ENCODE measurements around the gene PRAC2.

PRAC2 gene

GRCh38 chr17:48723423-48724250 lies 652 bp downstream of the PRAC2 start:
- peaks cover 11% of the 10 kb centered on the region for H3K9me3 ChIP-seq (ENCODE audit: insufficient read depth, low read depth, low read length)
- no peaks in the 10 kb centered on the region for H3K36me3 ChIP-seq (ENCODE audit: control insufficient read depth in 1 of 2, insufficient read depth in 2 of 2, low read length in 2 of 2)
- H3K27me3 ChIP-seq (ENCODE audit: insufficient read depth, low read length), result peaks cover 97% of the 10 kb centered on the region
- no peak overlapping the region for H2AK5ac ChIP-seq (ENCODE audit: low read length)
- no peak overlapping the region for H2BK12ac ChIP-seq (ENCODE audit: low read length)
- peak overlapping the region; percentile 31 for H3K4me2 ChIP-seq (ENCODE audit: low read length)
- no peak overlapping the region for H3K4ac ChIP-seq (ENCODE audit: low read depth, low read length)
- DNase-seq, result no peak
- H3K18ac ChIP-seq (ENCODE audit: low read length), result no peak overlapping the region
- no peaks in the 10 kb centered on the region for H3K79me2 ChIP-seq (ENCODE audit: control insufficient read depth, insufficient read depth, low read length, poor library complexity)
- H3K14ac ChIP-seq (ENCODE audit: low read length), result no peak overlapping the region
- no peak overlapping the region for H3K23ac ChIP-seq (ENCODE audit: low read length)
- no peak overlapping the region for H4K12ac ChIP-seq (ENCODE audit: low read depth, low read length)
- no peak overlapping the region for H4K91ac ChIP-seq (ENCODE audit: low read depth, low read length)
- H2AFZ ChIP-seq (ENCODE audit: insufficient read depth, low read length, poor library complexity), result no peak overlapping the region
- H4K8ac ChIP-seq (ENCODE audit: low read depth, low read length), result no peak overlapping the region
- H3K79me1 ChIP-seq (ENCODE audit: low read length), result no peaks in the 10 kb centered on the region
- no CpG with 5 or more reads among the region's 42 CpGs for WGBS (ENCODE audit: extremely low coverage, insufficient coverage, insufficient read length)
- H3K9ac ChIP-seq (ENCODE audit: low read length), result no peak overlapping the region
- H2BK120ac ChIP-seq (ENCODE audit: insufficient read depth, low read length, poor library complexity), result no peak overlapping the region
- no peak overlapping the region for H3K4me3 ChIP-seq (ENCODE audit: low read depth, low read length)
- peaks cover 11% of the 10 kb centered on the region in 2 experiments for H3K4me1 ChIP-seq (ENCODE audit: control insufficient read depth in 1 of 2, insufficient read depth in 2 of 2, low read length in 2 of 2)
- H2BK5ac ChIP-seq (ENCODE audit: low read depth, low read length, poor library complexity), result no peak overlapping the region
- no peak overlapping the region for H3K27ac ChIP-seq (ENCODE audit: low read depth, low read length)

- peak overlapping the region; percentile 35 for H3K4me3 ChIP-seq (ENCODE audit: low read depth, low read length)
- H3K18ac ChIP-seq (ENCODE audit: low read length), result no peak overlapping the region
- no peaks in the 10 kb centered on the region for H3K36me3 ChIP-seq (ENCODE audit: control insufficient read depth in 1 of 2, insufficient read depth in 2 of 2, low read length in 2 of 2)
- H3K4me2 ChIP-seq (ENCODE audit: low read length), result no peak overlapping the region
- no peak overlapping the region for H2BK5ac ChIP-seq (ENCODE audit: low read depth, low read length, poor library complexity)
- peaks cover 3 to 9% of the 10 kb centered on the region in 2 experiments for H3K4me1 ChIP-seq (ENCODE audit: control insufficient read depth in 1 of 2, insufficient read depth in 2 of 2, low read length in 2 of 2)
- no peak overlapping the region for H2AK5ac ChIP-seq (ENCODE audit: low read length)
- no peak overlapping the region for H2AFZ ChIP-seq (ENCODE audit: insufficient read depth, low read length, poor library complexity)
- H3K4ac ChIP-seq (ENCODE audit: low read depth, low read length), result no peak overlapping the region
- H3K23ac ChIP-seq (ENCODE audit: low read length), result no peak overlapping the region
- peaks cover 11% of the 10 kb centered on the region for H3K9me3 ChIP-seq (ENCODE audit: insufficient read depth, low read depth, low read length)
- no peak overlapping the region for H4K91ac ChIP-seq (ENCODE audit: low read depth, low read length)
- peak; percentile 59 to 77 for DNase-seq
- H4K12ac ChIP-seq (ENCODE audit: low read depth, low read length), result no peak overlapping the region
- no peak overlapping the region for H3K9ac ChIP-seq (ENCODE audit: low read length)
- H3K14ac ChIP-seq (ENCODE audit: low read length), result no peak overlapping the region
- H3K27me3 ChIP-seq (ENCODE audit: insufficient read depth, low read length), result peaks cover 96% of the 10 kb centered on the region
- H3K79me2 ChIP-seq (ENCODE audit: control insufficient read depth, insufficient read depth, low read length, poor library complexity), result no peaks in the 10 kb centered on the region
- H2BK120ac ChIP-seq (ENCODE audit: insufficient read depth, low read length, poor library complexity), result no peak overlapping the region
- no peak overlapping the region for H3K27ac ChIP-seq (ENCODE audit: low read depth, low read length)
- WGBS (ENCODE audit: extremely low coverage, insufficient coverage, insufficient read length), result no CpG with 5 or more reads among the region's 32 CpGs
- no peaks in the 10 kb centered on the region for H3K79me1 ChIP-seq (ENCODE audit: low read length)
- no peak overlapping the region for H4K8ac ChIP-seq (ENCODE audit: low read depth, low read length)
- H2BK12ac ChIP-seq (ENCODE audit: low read length), result no peak overlapping the region
Measured at GRCh38 chr17:48724251-48725003, 1.4 kb downstream of the PRAC2 start.

GRCh38 chr17:48725004-48725287 lies 2.0 kb downstream of the PRAC2 start:
- Histone ChIP-seq H4K12ac (ENCODE audit: low read depth, low read length) (no peak overlapping the region), H2AFZ (ENCODE audit: insufficient read depth, low read length, poor library complexity) (no peak overlapping the region), H3K4ac (ENCODE audit: low read depth, low read length) (no peak overlapping the region), H2AK5ac (ENCODE audit: low read length) (no peak overlapping the region), H4K8ac (ENCODE audit: low read depth, low read length) (no peak overlapping the region), H3K4me2 (ENCODE audit: low read length) (no peak overlapping the region), H3K36me3 (ENCODE audit: control insufficient read depth in 1 of 2, insufficient read depth in 2 of 2, low read length in 2 of 2) (no peaks in the 10 kb centered on the region), H3K23ac (ENCODE audit: low read length) (no peak overlapping the region), H2BK120ac (ENCODE audit: insufficient read depth, low read length, poor library complexity) (no peak overlapping the region), H3K27ac (ENCODE audit: low read depth, low read length) (no peak overlapping the region), H3K9me3 (ENCODE audit: insufficient read depth, low read depth, low read length) (peaks cover 11% of the 10 kb centered on the region), H3K9ac (ENCODE audit: low read length) (no peak overlapping the region), H2BK5ac (ENCODE audit: low read depth, low read length, poor library complexity) (no peak overlapping the region), H3K79me2 (ENCODE audit: control insufficient read depth, insufficient read depth, low read length, poor library complexity) (no peaks in the 10 kb centered on the region), H3K27me3 (ENCODE audit: insufficient read depth, low read length) (peaks cover 96% of the 10 kb centered on the region), H3K14ac (ENCODE audit: low read length) (no peak overlapping the region), H3K4me1 (ENCODE audit: control insufficient read depth in 1 of 2, insufficient read depth in 2 of 2, low read length in 2 of 2) (peaks cover 3 to 9% of the 10 kb centered on the region in 2 experiments), H3K18ac (ENCODE audit: low read length) (no peak overlapping the region), H3K4me3 (ENCODE audit: low read depth, low read length) (peak overlapping the region; percentile 35), H2BK12ac (ENCODE audit: low read length) (no peak overlapping the region), H3K79me1 (ENCODE audit: low read length) (no peaks in the 10 kb centered on the region), H4K91ac (ENCODE audit: low read depth, low read length) (no peak overlapping the region)
- WGBS (ENCODE audit: extremely low coverage, insufficient coverage, insufficient read length), result no CpG with 5 or more reads among the region's 16 CpGs
- DNase-seq, result no peak

- Histone ChIP-seq H3K9me3 (ENCODE audit: insufficient read depth, low read depth, low read length) (peaks cover 11% of the 10 kb centered on the region), H2BK5ac (ENCODE audit: low read depth, low read length, poor library complexity) (no peak overlapping the region), H2BK12ac (ENCODE audit: low read length) (no peak overlapping the region), H3K4ac (ENCODE audit: low read depth, low read length) (no peak overlapping the region), H4K8ac (ENCODE audit: low read depth, low read length) (no peak overlapping the region), H2AFZ (ENCODE audit: insufficient read depth, low read length, poor library complexity) (no peak overlapping the region), H3K14ac (ENCODE audit: low read length) (no peak overlapping the region), H3K9ac (ENCODE audit: low read length) (no peak overlapping the region), H3K18ac (ENCODE audit: low read length) (no peak overlapping the region), H4K12ac (ENCODE audit: low read depth, low read length) (no peak overlapping the region), H2AK5ac (ENCODE audit: low read length) (no peak overlapping the region), H3K4me2 (ENCODE audit: low read length) (no peak overlapping the region), H3K23ac (ENCODE audit: low read length) (no peak overlapping the region), H3K27ac (ENCODE audit: low read depth, low read length) (no peak overlapping the region), H2BK120ac (ENCODE audit: insufficient read depth, low read length, poor library complexity) (no peak overlapping the region), H3K79me1 (ENCODE audit: low read length) (no peaks in the 10 kb centered on the region), H3K79me2 (ENCODE audit: control insufficient read depth, insufficient read depth, low read length, poor library complexity) (no peaks in the 10 kb centered on the region), H3K27me3 (ENCODE audit: insufficient read depth, low read length) (peaks cover 96% of the 10 kb centered on the region), H4K91ac (ENCODE audit: low read depth, low read length) (no peak overlapping the region), H3K36me3 (ENCODE audit: control insufficient read depth in 1 of 2, insufficient read depth in 2 of 2, low read length in 2 of 2) (no peaks in the 10 kb centered on the region), H3K4me3 (ENCODE audit: low read depth, low read length) (no peak overlapping the region), H3K4me1 (ENCODE audit: control insufficient read depth in 1 of 2, insufficient read depth in 2 of 2, low read length in 2 of 2) (peaks cover 3 to 9% of the 10 kb centered on the region in 2 experiments)
- WGBS (ENCODE audit: extremely low coverage, insufficient coverage, insufficient read length), result no CpG with 5 or more reads among the region's 38 CpGs
- DNase-seq, result no peak
Measured at GRCh38 chr17:48725288-48726064, 2.5 kb downstream of the PRAC2 start.
